HG02588 (cell line): Measurements from ENCODE around the gene STIM1.
"Not testable (repeated sequence)": the region's sequence is repeated elsewhere in the genome, so short reads cannot be mapped to it uniquely, and the experiment has no call there.

Experiments
- ATAC-seq: cut with Tn5 transposase; IDR thresholded peaks from one replicate; pipeline ENCODE4 v1.9.1; 2021; ENCODE audit warnings: mild to moderate bottlenecking, moderate library complexity; ENCODE audit not compliant: unreplicated experiment

Gene STIM1

DNA sequence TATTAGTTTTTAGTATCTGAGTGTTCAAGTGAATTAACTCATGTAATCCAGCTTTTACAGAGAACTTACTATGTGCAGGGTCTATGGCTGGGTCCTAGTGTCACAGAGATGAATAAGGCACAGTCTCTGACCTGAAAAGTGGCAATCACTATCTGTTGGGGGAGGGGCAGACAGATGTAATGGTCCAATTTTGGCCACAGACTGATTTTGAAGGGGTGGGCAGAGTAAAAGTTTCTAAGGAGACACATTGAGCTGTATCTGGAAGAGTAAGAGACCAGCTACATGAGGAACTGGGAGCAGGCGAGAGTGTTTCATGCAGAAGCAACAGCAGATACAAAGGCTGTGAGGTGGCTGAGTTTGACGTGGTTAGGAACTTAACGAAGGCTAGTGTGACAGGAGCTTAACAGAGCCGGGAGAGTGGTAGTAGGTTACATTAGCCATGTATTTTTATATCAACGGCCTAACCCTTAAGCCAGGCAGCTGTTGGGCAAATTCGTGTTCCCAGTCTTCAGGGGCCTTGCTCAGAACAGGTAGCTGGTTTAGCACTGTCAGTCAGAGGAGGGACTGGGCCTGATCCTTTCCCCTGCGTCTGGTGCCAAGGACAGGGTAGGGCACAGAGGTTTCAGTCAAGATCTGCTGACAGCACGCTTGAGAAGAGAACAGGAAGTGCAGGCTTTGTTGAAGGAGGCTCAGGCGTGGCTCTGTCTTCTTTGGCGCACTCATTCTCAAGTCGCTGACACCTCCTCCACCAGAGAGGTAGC, 1.4 kb upstream of the STIM1 start:
- peak; percentile 23 for ATAC-seq

DNA sequence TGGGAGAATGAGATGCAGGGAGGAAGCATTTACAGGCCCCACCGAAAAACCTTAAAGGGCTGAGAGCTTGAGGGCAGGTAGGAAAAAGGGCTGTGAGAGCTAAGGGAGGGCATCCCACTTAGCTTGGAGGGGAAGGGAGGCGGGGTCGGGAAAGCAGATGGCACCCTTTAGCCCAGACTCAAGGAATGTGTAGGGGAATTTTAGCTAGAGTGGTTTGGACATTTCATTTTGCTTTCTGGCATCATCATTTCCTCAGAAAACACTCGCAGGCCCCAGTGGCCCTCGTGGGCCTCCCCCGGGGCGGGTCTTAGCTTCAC, 846 bp upstream of the STIM1 start:
- no peak for ATAC-seq

DNA sequence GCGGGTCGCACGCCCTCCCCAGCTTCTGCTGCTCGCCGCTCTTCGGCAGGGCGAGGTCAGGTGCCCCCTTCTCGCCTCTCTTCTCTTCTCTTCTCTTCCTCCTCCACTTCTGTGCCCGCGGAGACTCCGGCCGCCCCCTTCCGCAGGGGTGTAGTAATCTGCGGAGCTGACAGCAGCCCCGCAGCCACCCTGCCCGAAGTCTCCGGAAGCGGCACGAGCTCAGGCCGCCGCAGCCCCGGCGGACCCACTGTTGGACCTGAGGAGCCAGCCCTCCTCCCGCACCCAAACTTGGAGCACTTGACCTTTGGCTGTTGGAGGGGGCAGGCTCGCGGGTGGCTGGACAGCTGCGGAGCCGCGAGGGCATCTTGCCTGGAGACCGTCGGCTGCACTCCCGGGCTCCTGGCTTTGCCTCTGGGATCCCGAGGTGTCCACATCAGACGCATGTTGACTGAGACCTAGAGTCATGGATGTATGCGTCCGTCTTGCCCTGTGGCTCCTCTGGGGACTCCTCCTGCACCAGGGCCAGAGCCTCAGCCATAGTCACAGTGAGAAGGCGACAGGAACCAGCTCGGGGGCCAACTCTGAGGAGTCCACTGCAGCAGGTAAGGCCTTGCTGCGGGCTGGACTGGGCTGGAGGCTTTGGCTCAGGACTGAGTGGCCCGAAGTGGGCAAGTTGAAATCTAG, 486 bp downstream of the STIM1 start:
- ATAC-seq: peak; percentile 16

DNA sequence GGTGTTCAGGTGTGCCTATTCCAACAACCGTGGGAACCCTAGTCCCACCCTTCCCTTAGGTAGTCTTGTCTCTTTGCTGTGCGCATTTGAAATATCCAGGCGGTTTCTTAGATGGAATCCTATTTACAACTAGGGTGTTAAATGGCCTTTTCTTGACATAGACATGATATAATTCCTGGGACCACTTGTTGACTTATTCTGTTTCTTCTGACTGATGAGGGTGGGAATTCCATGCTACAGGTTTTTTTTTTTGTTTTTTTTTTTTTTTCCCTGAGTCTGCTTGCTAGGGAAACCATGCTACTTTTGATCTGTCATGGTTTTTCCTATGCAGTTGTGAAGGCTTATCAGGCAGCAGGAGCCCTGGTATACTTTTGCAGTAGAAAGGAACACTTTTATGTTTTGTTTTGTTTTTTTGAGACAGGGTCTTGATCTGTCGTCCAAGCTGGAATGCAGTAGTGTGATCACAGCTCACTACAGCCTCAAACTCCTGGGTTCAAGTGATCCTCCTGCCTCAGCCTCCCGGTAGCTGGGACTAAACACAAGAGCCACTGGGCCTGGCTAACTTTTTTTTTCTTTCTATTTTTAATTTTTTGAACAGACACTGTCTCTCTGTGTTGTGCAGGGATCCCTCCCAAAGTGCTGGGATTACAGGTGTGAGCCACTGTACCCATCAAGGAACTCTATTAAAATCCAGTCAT, 1.5 kb downstream of the STIM1 start:
- no peak for ATAC-seq

DNA sequence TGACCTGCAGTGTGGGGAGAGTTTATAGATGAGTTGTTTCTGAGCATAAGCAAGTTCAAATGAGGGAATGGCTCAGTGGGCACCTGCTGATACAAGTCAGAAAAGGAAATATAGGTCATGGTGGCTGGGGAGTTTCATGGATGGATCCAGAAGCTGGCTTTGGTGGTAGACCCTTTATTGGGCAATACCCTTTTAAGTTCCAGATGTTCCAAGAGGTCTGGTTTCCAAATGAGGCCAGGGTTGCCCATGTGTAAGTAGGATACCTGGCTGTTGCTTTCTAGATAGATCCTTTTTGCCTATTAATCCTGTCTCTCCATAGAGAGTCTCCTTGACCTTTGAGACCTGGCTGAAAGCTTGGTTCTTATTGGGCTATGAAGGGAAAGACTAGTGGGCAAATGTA, 2.2 kb downstream of the STIM1 start:
- ATAC-seq: no peak

DNA sequence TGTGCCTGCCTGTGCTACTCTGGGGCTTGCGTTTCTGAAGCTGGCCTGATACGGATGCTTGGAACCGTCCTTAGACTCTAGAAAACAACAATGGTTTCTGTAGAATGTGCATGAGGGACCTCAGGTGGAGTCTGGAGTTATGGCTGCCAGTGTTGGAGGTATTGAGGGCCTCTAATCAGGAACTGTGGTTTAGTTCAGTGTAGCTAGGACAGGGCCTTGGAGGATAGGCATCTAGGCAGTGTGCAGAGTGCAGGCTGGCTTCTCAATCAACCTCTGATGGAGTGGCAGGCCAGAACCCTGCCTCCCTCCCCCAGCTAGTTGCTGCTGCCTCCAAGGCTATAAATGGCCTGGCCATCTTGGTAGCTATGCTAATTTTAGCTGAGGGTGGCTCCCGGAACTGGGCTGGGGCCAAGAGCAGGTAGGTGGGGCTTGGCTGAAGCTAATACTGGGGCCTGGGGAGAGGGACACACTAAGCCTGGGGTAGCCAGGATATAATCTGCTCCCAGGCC, 4.0 kb downstream of the STIM1 start:
- ATAC-seq: peak; percentile 32

DNA sequence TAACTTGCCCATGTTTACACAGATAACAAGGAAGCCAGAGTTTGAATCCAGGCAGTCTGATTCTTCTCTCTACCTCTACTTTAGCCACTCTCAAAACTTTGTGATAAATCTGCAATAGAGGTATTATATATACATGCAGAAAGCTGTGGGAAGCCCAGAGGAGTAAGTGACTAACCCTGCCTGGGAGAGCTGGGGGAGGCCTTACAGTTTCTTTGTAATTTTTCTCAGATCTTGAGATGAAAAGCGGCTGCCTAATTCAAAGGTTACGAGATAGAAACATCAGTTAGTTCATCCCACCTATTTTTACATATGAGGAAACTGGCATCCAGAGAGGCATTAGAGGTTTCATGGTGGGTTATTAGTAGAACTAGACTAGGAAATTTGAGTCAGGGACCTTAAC, 4.9 kb downstream of the STIM1 start:
- ATAC-seq: no peak

DNA sequence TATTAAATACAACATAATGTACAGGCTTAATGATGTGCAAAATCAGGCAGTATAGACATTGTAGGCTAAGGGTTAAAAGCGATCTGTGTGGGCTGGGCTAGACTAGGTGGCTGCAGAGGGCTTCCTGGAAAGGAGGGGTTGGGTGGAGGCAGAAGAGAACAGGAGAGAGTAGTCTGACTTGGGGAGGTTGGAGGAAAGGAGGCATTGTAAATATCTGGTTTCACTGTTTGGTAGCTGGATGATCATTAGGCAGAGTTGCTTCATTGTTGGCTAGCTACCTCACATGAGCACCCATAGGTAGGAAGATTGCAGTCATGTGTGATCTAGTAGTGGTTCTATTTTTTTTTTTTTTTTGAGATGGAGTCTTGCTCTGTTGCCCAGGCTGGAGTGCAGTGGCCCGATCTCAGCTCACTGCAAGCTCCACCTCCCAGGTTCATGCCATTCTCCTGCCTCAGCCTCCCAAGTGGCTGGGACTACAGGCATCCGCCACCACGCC, 5.5 kb downstream of the STIM1 start:
- ATAC-seq: not testable (repeated sequence)

DNA sequence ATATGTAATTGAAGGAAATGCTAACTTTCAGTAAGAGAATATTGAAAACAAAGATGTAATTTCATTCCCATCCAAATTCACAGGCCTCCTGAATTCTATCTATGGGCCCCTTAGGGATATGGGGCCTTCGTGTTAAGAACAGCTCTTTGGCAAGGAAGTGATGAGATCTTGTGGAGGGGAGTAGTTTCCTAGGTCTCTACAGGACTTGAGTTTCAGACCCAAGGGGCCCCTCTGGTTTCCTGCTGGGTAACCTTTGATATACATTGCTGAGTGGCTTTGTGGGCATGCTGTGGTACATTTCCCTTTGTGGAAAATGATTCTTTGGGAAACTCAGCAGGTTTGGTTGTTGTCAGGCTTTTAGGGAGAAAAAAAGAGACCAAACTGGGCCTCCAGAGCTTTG, 6.2 kb downstream of the STIM1 start:
- ATAC-seq: no peak

DNA sequence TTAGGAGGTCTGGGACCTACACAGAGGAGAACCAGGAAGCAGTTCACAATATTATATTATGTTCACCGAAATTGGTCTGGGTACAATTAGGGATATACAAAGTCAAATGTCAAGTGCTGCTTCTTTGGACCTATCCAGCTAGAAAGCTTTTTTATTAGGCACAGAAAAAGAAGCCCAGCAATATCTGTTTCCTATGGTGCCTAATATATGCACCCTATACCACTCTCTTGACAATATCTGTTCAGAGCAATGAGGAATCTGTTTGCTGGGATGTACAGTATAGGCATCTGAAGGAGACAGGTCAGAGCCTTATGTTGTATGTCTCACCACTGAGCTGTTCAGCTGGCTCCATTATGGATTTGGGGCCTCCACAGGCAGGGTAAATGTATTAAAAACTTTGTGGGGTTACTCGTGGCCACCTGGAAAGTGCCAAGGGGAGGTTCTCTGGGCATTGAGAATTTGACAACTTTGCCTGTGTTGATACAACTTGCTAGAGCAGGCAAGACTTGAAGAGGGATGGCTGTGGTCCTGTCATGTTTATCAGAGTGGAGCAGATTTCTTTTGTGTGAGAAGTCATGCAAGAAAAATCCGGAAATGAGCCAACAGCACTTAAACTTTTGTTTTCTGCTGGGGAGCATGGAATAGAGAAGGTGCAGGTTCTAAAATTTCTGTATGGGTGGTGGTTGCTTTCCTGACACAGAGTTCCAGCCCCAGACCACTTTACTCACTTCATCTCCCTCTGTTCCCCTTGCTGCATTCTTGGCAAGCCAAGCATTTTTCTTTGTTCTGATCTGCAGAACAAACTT, 10.1 kb downstream of the STIM1 start:
- no peak for ATAC-seq

DNA sequence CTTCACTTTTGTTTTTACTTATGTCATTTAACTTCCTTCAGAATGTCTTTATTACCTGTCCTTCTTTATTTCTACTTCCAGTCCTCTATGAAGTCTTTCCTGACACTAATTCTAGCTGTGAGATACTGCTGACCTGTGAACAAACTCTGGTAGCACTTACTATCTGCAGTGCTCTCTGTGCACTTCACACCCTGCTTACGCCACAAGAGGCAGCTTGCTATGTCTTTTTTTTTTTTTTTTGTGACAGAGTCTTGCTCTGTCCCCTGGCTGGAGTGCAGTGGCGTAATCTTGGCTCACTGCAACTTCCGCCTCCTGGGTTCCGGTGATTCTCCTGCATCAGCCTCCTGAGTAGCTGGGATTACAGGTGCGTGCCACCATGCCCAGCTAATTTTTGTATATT, 10.7 kb downstream of the STIM1 start:
- ATAC-seq: no peak

DNA sequence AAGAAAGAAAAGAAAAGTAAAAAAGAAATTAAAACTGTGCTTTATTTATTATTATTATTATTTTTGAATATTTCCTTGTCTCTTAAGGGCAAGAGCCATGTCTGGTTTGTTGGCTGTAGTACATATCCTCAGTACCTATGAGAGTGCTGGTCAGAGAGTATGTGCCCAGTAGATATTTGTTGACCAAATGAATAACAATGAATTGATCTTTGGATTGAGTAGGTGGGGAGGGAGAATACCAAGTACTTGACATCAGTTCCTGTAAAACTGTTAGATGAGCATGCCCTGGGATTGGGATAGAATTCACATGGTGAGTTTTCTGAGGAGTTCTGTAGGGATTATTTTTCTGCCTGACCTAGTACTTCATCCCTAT, 11.4 kb downstream of the STIM1 start:
- no peak for ATAC-seq

DNA sequence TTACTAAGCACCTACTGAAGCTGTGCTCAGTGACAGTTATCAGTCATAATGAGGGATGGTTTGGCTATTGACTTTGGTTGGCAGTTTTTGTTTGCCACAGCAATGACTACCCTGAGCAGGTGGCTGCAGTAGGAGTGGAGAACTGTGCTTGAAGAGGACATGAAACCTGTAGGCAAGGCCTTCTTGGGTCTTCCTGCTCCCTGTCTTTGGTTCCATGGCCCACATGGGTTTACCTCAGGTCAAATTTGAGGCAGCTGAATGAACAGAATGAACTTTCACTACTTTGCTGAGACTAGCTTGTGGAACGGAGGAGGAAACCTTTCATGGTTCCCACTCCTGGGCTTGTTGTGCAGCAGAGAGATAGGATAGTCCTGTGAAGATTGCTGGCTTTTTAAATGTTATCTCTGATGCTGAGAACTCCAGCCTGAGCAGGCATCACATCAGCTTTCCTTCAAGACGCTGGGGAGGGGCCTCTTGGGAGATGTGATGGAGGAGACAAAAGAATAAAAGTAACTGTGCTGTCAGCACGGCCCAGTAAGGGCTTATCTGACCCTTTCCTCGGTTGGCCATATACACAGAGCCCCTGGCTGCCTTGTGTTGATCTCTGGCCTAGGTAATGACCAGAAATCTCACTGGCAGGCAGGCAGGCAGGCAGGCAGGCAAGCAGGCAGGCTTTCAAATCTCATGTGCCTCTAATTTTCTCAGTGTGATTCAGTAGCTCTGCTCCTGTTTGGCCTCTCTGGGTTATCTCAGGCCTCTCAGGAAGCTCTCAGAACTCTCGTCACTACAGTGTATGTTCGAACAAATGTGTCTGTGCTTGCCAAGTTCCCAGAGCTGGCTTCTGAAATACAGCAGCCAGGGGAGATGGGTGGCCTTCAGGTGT, 12.0 kb downstream of the STIM1 start:
- peak; percentile 53 for ATAC-seq

DNA sequence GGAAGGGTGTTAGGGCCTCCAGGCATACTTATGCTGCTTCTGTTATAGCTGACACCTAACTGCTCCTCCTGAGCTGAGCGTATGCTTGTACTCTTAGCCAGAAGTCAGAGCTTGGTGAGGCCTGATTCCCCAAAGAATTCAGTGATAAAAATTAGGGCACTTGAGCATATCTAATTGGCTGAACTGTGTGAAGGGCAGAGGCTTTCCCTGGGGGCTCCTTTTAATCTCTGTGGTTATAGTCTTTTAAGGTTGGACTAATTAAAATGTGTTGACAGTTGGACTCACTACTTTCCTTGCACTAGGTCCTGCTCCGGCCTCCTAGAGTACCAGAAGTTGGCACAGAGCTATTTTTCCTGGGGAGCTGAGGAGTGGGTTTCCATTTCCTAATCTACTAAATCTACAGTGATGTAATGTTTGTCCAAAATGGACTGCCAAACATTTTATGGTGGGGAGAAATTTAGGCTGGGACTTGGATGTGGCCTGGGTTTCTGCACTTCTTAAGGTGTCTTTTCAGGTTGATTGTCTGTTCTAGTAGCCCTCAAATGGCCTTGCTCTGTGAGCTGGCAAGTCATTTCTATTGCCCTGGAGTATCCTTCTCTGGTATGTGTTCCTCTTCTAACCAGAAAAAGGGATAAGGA, 18.4 kb downstream of the STIM1 start:
- ATAC-seq: no peak

DNA sequence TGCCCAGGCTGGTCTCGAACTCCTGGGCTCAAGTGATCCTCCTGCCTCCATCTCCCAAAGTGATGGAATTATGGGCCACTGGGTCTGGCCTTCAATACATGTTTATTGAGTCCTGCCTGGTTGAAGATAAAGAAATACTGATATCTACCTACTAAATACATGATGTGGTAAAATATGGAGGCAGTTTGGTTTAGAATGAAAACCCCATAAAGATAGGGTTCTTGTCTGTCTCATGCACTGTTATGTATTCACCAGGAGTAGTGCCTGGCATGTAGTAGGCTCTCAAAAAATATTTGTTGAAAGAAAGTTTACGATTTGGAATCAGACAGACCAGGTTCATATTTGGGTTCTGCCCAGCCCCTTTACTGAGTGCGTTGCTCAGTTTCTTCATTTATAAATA, 21.1 kb downstream of the STIM1 start:
- no peak for ATAC-seq

DNA sequence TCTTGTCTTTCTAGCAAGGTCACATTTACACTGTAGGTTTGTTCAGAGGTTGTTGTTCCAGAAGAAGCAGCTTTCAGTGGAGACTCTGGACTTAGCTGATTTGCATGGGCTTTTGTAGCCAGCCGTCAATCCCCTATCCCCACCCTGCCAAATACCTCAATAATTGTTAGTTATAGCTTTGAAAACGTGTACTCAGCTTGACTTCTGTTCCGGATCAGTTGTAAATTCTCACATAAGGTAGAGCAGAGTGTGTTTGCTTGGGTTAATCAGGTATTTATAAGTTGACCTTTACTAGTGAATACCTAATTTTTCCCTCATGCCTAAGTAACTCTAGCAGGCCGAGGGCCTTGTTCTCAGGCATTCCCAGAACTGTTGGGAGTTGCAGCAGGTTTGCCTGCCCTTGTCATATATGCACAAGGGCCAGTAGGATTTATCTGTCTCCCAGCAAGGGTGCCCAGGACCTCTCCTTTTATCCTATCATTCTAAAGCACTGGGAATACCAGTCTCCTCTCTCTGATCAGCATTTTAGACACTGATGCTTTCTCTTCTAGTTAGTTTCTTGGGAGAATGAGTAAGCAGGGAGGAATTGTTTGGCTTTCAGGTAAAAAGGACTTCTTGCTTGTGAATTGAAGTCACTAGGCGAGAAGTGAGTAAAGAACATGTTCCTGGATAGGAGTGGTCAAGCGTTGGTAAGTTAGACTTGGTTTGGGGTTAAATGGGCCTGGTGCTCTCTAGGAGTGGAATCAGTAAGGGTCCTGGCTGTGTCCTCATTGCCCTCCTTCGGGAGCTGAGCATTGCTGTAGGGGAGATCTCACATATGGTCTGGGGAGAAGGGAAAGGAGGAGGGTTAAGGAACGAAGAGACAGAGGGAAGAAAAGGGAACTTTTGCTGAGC, 22.1 kb downstream of the STIM1 start:
- ATAC-seq: no peak

DNA sequence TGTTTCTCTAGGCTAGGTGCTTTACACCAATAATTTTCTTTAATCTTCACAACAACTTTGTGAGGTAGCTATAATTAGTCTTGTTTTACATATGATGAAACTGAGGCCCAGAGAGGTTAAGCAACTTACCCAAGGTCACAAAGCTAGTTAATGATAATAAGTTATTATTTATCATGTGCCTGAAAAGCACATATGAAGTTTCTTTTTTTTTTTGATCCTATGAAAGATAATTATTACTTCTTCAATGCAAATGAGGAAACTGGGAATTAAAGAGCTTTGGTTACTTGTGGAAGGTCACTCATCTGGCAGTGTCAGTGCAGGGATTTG, 22.8 kb downstream of the STIM1 start:
- ATAC-seq: no peak

DNA sequence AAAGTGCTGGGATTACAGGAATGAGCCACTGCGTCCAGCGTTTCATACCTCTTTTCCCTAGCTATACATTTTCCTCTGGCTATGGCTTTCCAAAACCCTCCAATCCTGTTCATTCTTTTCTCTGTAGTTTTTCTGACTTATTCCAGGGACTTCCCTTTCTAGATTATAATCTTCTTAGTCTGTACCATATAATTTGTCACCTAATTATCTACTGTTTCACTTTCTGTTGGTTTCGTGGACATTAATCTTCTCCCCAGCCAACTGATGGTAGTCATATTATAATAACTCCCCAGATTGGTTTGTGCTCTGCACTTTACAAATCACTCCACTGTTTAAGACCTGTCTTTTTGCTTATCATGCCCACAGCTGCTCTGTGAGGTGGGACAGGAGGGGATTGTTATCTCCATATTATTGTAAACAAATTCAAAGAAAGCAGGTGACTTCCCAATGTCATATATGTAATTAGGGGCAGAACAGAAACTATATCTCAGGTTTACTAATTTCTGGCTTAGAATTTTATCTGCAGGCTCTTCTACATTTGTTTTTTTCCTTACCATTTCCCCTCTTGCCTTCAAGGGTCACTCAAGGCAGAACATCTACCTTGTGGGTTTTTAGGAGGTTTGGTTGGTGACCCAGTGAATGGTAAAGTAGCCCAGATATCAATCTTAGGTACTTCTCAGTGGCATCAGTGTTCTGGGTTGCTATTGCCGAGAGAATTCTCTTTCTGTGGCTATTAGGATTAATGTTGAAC, 23.9 kb downstream of the STIM1 start:
- ATAC-seq: peak; percentile 31
